Gastrocnemius medialis (tissue), 4 donors: ENCODE measurements around the gene PRR14L.
"Not testable (repeated sequence)": the region's sequence is repeated elsewhere in the genome, so short reads cannot be mapped to it uniquely, and the experiment has no call there.

Source experiments
- POLR2A ChIP-seq, 2 donors: fragments of 450-650 bp; IDR thresholded peaks; one replicate each; pipeline ENCODE4 v1.6.1; 2017; ENCODE audit warnings: antibody characterized with exemption in 2 of 2, mild to moderate bottlenecking in 2 of 2, moderate library complexity in 2 of 2
- TF ChIP-seq, protein P1 (sequence below), 5 experiments: fragments of 450-650 bp in 3 of 5; fragments of 200-600 bp in 2 of 5; sonication (generic) in 2 of 5; IDR thresholded peaks in 4 of 5; conservative IDR thresholded peaks in 1 of 5; 1 replicate in 4 of 5; 2 replicates in 1 of 5; pipeline ENCODE4 v1.5.1; 2016 to 2019; ENCODE audit warnings: antibody characterized with exemption in 5 of 5, mild to moderate bottlenecking in 3 of 5, moderate library complexity in 3 of 5

GRCh38 chr22:31694046-31694445 is 55.9 kb downstream of the PRR14L start:
- TF ChIP-seq, protein P1, sequence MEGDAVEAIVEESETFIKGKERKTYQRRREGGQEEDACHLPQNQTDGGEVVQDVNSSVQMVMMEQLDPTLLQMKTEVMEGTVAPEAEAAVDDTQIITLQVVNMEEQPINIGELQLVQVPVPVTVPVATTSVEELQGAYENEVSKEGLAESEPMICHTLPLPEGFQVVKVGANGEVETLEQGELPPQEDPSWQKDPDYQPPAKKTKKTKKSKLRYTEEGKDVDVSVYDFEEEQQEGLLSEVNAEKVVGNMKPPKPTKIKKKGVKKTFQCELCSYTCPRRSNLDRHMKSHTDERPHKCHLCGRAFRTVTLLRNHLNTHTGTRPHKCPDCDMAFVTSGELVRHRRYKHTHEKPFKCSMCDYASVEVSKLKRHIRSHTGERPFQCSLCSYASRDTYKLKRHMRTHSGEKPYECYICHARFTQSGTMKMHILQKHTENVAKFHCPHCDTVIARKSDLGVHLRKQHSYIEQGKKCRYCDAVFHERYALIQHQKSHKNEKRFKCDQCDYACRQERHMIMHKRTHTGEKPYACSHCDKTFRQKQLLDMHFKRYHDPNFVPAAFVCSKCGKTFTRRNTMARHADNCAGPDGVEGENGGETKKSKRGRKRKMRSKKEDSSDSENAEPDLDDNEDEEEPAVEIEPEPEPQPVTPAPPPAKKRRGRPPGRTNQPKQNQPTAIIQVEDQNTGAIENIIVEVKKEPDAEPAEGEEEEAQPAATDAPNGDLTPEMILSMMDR (IDR thresholded peaks at IDR 0.05 in 4 of 5, conservative IDR thresholded peaks at IDR 0.05 in 1 of 5), result not testable (repeated sequence)
- TF ChIP-seq POLR2A (IDR thresholded peaks at IDR 0.05), result not testable (repeated sequence)
